Thyroid gland (tissue), 4 donors: Measurements from ENCODE around the gene FBXO24. TPM values are rescaled to one million over a fixed set of nuclear protein-coding genes. Genes with fewer than 3 reads are reported as not detected.

Experiments
- DNase-seq, 2 donors: peaks; one replicate each; pipeline ENCODE4 v3.0.0-alpha.2; 2019
- H3K27ac ChIP-seq, 3 donors: fragments of 200-600 bp; sonication (generic); 1 replicate in 2 of 3; 2 replicates in 1 of 3; pipeline ENCODE4 v1.5.1; 2016 to 2019; ENCODE audit warnings: mild to moderate bottlenecking in 1 of 3, moderate library complexity in 1 of 3
- H3K27me3 ChIP-seq: fragments of 200-600 bp; sonication (generic); one replicate; pipeline ENCODE4 v1.5.1; 2019
- H3K36me3 ChIP-seq, 2 donors: fragments of 200-600 bp; sonication (generic); one replicate each; pipeline ENCODE4 v1.5.1; 2016 to 2019
- H3K4me1 ChIP-seq, 2 donors: fragments of 200-600 bp; sonication (generic); one replicate each; pipeline ENCODE4 v1.5.1; 2017 to 2019
- H3K4me3 ChIP-seq, 3 donors: fragments of 200-600 bp; sonication (generic); replicated peaks in 1 of 3; 1 replicate in 2 of 3; 2 replicates in 1 of 3; pipeline ENCODE4 v1.5.1; 2016; ENCODE audit warnings: mild to moderate bottlenecking in 1 of 3
- H3K9me3 ChIP-seq: fragments of 200-600 bp; sonication (generic); one replicate; pipeline ENCODE4 v1.5.1; 2017
- CTCF ChIP-seq, 6 experiments: fragments of 200-600 bp in 3 of 6; fragments of 450-650 bp in 3 of 6; sonication (generic) in 3 of 6; IDR thresholded peaks; one replicate each; pipeline ENCODE4 v1.5.1; 2016 to 2019; ENCODE audit warnings: antibody characterized with exemption in 6 of 6, mild to moderate bottlenecking in 2 of 6, inconsistent platforms in 1 of 6, moderate library complexity in 1 of 6
- POLR2A ChIP-seq, 2 donors: fragments of 450-650 bp; IDR thresholded peaks; one replicate each; pipeline ENCODE4 v1.6.1; 2017; ENCODE audit warnings: antibody characterized with exemption in 2 of 2, mild to moderate bottlenecking in 2 of 2, moderate library complexity in 1 of 2
- WGBS, 2 donors: methylation state at CpG; one replicate each; pipeline ENCODE4 v1.1.5; 2017; 5-methylcytosine and 5-hydroxymethylcytosine counted together
- intact Hi-C: fragments of 100-400 bp; cut with DNase I; formaldehyde crosslinking; loops from one replicate; pipeline ENCODE4 v1.15.1; 2023
- total RNA-seq, 4 donors: library from RNA; depleted of rRNA; stranded (reverse); fragments of >200 nt; gene quantifications; one replicate each; pipeline ENCODE4 v1.2.3, GENCODE V29; 2016

FBXO24 gene
- total RNA-seq, 4 donors from 2014 or later, result 0.13 to 0.88 (median 0.50) TPM

- no peak for DNase-seq
- Histone ChIP-seq H3K4me3 (no peak overlapping the region), H3K4me1 (peaks cover 20 to 21% of the 10 kb centered on the region in 2 donors), H3K27me3 (no peaks in the 10 kb centered on the region), H3K27ac (no peak overlapping the region), H3K9me3 (no peaks in the 10 kb centered on the region), H3K36me3 (no peaks in the 10 kb centered on the region)
- WGBS, 2 donors, result 71 to 80% methylated on average over 1 of the region's 1 CpG
- TF ChIP-seq CTCF (IDR thresholded peaks at IDR 0.05) (peak in 3 of 6 experiments; percentile 26 to 40 (median 31)), POLR2A (IDR thresholded peaks at IDR 0.05) (no peak)
- intact Hi-C loops, result no loop called here
These were observed 2.3 kb downstream of the FBXO24 start for GRCh38 chr7:100588438-100588837.

GRCh38 chr7:100589341-100589947 is 3.3 kb downstream of the FBXO24 start:
- no peak for TF ChIP-seq CTCF (IDR thresholded peaks at IDR 0.05)
- no peak for TF ChIP-seq POLR2A (IDR thresholded peaks at IDR 0.05)
- Histone ChIP-seq H3K27ac (no peak overlapping the region), H3K36me3 (no peaks in the 10 kb centered on the region), H3K27me3 (no peaks in the 10 kb centered on the region), H3K9me3 (no peaks in the 10 kb centered on the region), H3K4me1 (peaks cover 10 to 11% of the 10 kb centered on the region in 2 donors), H3K4me3 (no peak overlapping the region)
- no peak for DNase-seq
- WGBS, 2 donors, result 47 to 57% methylated on average over 7 of the region's 7 CpGs
- intact Hi-C loops, result no loop called here

GRCh38 chr7:100590077-100590737 is 4.1 kb downstream of the FBXO24 start:
- TF ChIP-seq POLR2A (IDR thresholded peaks at IDR 0.05), result no peak
- no peak for TF ChIP-seq CTCF (IDR thresholded peaks at IDR 0.05)
- WGBS, 2 donors, result 45 to 49% methylated on average over 20 of the region's 20 CpGs
- no peak for DNase-seq
- H3K36me3 ChIP-seq, result no peaks in the 10 kb centered on the region
- H3K27me3 ChIP-seq, result no peaks in the 10 kb centered on the region
- H3K4me1 ChIP-seq, result peaks cover 3 to 5% of the 10 kb centered on the region in 2 donors
- no peaks in the 10 kb centered on the region for H3K9me3 ChIP-seq
- no peak overlapping the region for H3K4me3 ChIP-seq
- peak overlapping the region in 1 of 3 donors; percentile 8 for H3K27ac ChIP-seq
- intact Hi-C loops, result no loop called here

GRCh38 chr7:100591596-100591995 is 5.5 kb downstream of the FBXO24 start:
- TF ChIP-seq POLR2A (IDR thresholded peaks at IDR 0.05) (no peak), CTCF (IDR thresholded peaks at IDR 0.05) (no peak)
- H3K9me3 ChIP-seq, result no peaks in the 10 kb centered on the region
- intact Hi-C loops, result no loop called here
- no peaks in the 10 kb centered on the region for H3K27me3 ChIP-seq
- peaks cover 0 to 5% of the 10 kb centered on the region in 2 donors for H3K4me1 ChIP-seq
- 95 to 97% methylated on average over 17 of the region's 17 CpGs for WGBS, 2 donors
- no peak overlapping the region for H3K27ac ChIP-seq
- no peaks in the 10 kb centered on the region for H3K36me3 ChIP-seq
- no peak for DNase-seq
- H3K4me3 ChIP-seq, result no peak overlapping the region

- intact Hi-C loops, result no loop called here
These were observed 9.1 kb downstream of the FBXO24 start for GRCh38 chr7:100595188-100595587.

More at GRCh38 chr7:100595188-100595587, 9.1 kb downstream of the FBXO24 start:
- no peaks in the 10 kb centered on the region for H3K9me3 ChIP-seq
- 96 to 97% methylated on average over 7 of the region's 7 CpGs for WGBS, 2 donors
- H3K4me3 ChIP-seq, result no peak overlapping the region
- no peak for TF ChIP-seq CTCF (IDR thresholded peaks at IDR 0.05)
- no peak for TF ChIP-seq POLR2A (IDR thresholded peaks at IDR 0.05)
- no peaks in the 10 kb centered on the region for H3K27me3 ChIP-seq
- no peak overlapping the region for H3K27ac ChIP-seq
- no peaks in the 10 kb centered on the region for H3K36me3 ChIP-seq
- H3K4me1 ChIP-seq, result no peaks in the 10 kb centered on the region
- DNase-seq, result no peak
